Activated CD4-positive, alpha-beta T cell treated with anti-CD3 and anti-CD28 coated beads for 4 hours (primary cell): ENCODE results near the gene MLF2.

Experiments used
- DNase-seq, 2 donors: peaks; one replicate each; pipeline ENCODE4 v3.0.0-alpha.2; 2020

MLF2 gene

GRCh38 chr12:6778217-6778573 lies 25.3 kb upstream of the MLF2 start:
- DNase-seq, result no peak

GRCh38 chr12:6777386-6777785 lies 24.4 kb upstream of the MLF2 start:
- no peak for DNase-seq

GRCh38 chr12:6775185-6776174 lies 22.5 kb upstream of the MLF2 start:
- DNase-seq, result no peak

GRCh38 chr12:6774499-6775062 lies 21.6 kb upstream of the MLF2 start:
- no peak for DNase-seq

GRCh38 chr12:6773590-6774351 lies 20.8 kb upstream of the MLF2 start:
- peak; percentile 59 to 65 for DNase-seq

GRCh38 chr12:6772726-6773589 lies 20.0 kb upstream of the MLF2 start:
- no peak for DNase-seq

- peak; percentile 60 to 71 for DNase-seq
Measured at GRCh38 chr12:6772331-6772695, 19.4 kb upstream of the MLF2 start, which contains the start of gene LAG3. LAG3 (plus strand) TSS chr12:6772520; CDS start chr12:6772853, 333 bp downstream.

GRCh38 chr12:6771509-6772330 lies 18.8 kb upstream of the MLF2 start:
- DNase-seq, result no peak

GRCh38 chr12:6771091-6771495 lies 18.2 kb upstream of the MLF2 start:
- DNase-seq, result no peak

- DNase-seq, result no peak
Measured at GRCh38 chr12:6770600-6770999, 17.7 kb upstream of the MLF2 start.

GRCh38 chr12:6770094-6770493 lies 17.2 kb upstream of the MLF2 start:
- no peak for DNase-seq

- no peak for DNase-seq
Measured at GRCh38 chr12:6769666-6770065, 16.7 kb upstream of the MLF2 start.

GRCh38 chr12:6768990-6769389 lies 16.0 kb upstream of the MLF2 start:
- DNase-seq, result no peak

GRCh38 chr12:6768437-6768914 lies 15.5 kb upstream of the MLF2 start:
- DNase-seq, result no peak

GRCh38 chr12:6767353-6768319 lies 14.7 kb upstream of the MLF2 start:
- DNase-seq, result no peak

GRCh38 chr12:6766651-6767349 lies 13.9 kb upstream of the MLF2 start:
- DNase-seq, result peak; percentile 42 to 43

GRCh38 chr12:6765634-6766581 lies 13.0 kb upstream of the MLF2 start, which contains the start of gene PTMS:
PTMS (plus strand) TSS chr12:6766363; CDS start chr12:6766706, 343 bp downstream.
- DNase-seq, result peak in 1 of 2 donors; percentile 32

- no peak for DNase-seq
Measured at GRCh38 chr12:6765048-6765633, 12.2 kb upstream of the MLF2 start.
